ENCODE data around the gene UGT1A5. TPM values are rescaled to one million over a fixed set of nuclear protein-coding genes. Genes with fewer than 3 reads are reported as not detected.

UGT1A5 gene
- total and polyA plus RNA-seq, 10 of the 15 experiments (the other 5 are each of a cell fraction or from before 2014, with no cell fraction given): not detected

GRCh38 chr2:233801357-233802131, 88.8 kb downstream of the UGT1A5 start (continued):
- TF ChIP-seq NFXL1 (IDR thresholded peaks at IDR 0.05; ENCODE audit: borderline replicate concordance): no peak

GRCh38 chr2:233802132-233802815, 89.6 kb downstream of the UGT1A5 start:
- DNase-seq (ENCODE audit: low read depth, low spot score) (no peak), ATAC-seq (no peak), FAIRE-seq (no peak)
- Histone ChIP-seq H3K79me2 (ENCODE audit: control insufficient read depth, insufficient read depth, low read length) (no peaks in the 10 kb centered on the region), H3K36me3 (ENCODE audit: control insufficient read depth in 2 of 2, insufficient read depth in 2 of 2, low read length in 1 of 2) (no peaks in the 10 kb centered on the region), H3K4me2 (ENCODE audit: control insufficient read depth, insufficient read depth) (no peak overlapping the region), H3K4me1 (ENCODE audit: control insufficient read depth, insufficient read depth, low read length) (no peaks in the 10 kb centered on the region), H3K27me3 (replicated peaks in 1 of 2; ENCODE audit: control insufficient read depth in 2 of 2, insufficient read depth in 2 of 2, low read length in 1 of 2) (no peaks in the 10 kb centered on the region; a peak in 1 of 4 replicates), H2AFZ (ENCODE audit: control insufficient read depth, low read depth, low read length) (no peak overlapping the region), H3K9ac (ENCODE audit: control insufficient read depth, insufficient read depth, low read length) (no peak overlapping the region), H4K20me1 (ENCODE audit: control insufficient read depth, insufficient read depth) (no peaks in the 10 kb centered on the region), H3K27ac (ENCODE audit: control insufficient read depth, insufficient read depth) (no peak overlapping the region), H3K4me3 (no peak overlapping the region), H3K9me3 (replicated peaks; ENCODE audit: control insufficient read depth, insufficient read depth, low read length) (no peaks in the 10 kb centered on the region)
- POLR2A ChIA-PET: no interaction called here
- in situ Hi-C loops (cut with MboI) (no loop called here), intact Hi-C loops (cut with micrococcal nuclease; ENCODE audit: unreplicated experiment) (no loop called here)
- SMC1A ChIA-PET (ENCODE audit: uncharacterized antibody, unreplicated experiment): no interaction called here
- TF ChIP-seq NR2C2 (IDR thresholded peaks at IDR 0.05; ENCODE audit: borderline replicate concordance, control insufficient read depth, insufficient read length, low read depth): no peak
- no peak for TF ChIP-seq BCLAF1 (IDR thresholded peaks at IDR 0.05)
- no peak for TF ChIP-seq BCL11A (IDR thresholded peaks at IDR 0.05; ENCODE audit: low read depth, low read length)
- no peak for TF ChIP-seq CEBPB (IDR thresholded peaks at IDR 0.05; ENCODE audit: borderline replicate concordance in 1 of 2, low read depth in 2 of 2, low read length in 2 of 2)
- TF ChIP-seq MYB (IDR thresholded peaks at IDR 0.05; ENCODE audit: borderline replicate concordance, low read depth, low read length): no peak
- TF ChIP-seq SIX5 (IDR thresholded peaks at IDR 0.05; ENCODE audit: low read depth, low read length, severe bottlenecking): no peak
- no peak for TF ChIP-seq FOS (IDR thresholded peaks at IDR 0.05; ENCODE audit: borderline replicate concordance, extremely low read depth, insufficient read length)
- TF ChIP-seq IKZF2 (IDR thresholded peaks at IDR 0.05): no peak
- no peak for TF ChIP-seq BRCA1 (IDR thresholded peaks at IDR 0.05; ENCODE audit: low read depth, low read length)
- TF ChIP-seq NFYB (IDR thresholded peaks at IDR 0.05; ENCODE audit: insufficient read depth, low read depth, low read length): no peak
- TF ChIP-seq JUNB (IDR thresholded peaks at IDR 0.05): no peak
- no peak for TF ChIP-seq ZNF384 (IDR thresholded peaks at IDR 0.05; ENCODE audit: borderline replicate concordance, low read depth, low read length)
- no peak for TF ChIP-seq ATF2 (IDR thresholded peaks at IDR 0.05; ENCODE audit: low read length)
- no peak for TF ChIP-seq HDAC2 (IDR thresholded peaks at IDR 0.05)
- RAD21 ChIA-PET (ENCODE audit: unreplicated experiment): no interaction called here
- 0% methylated on average over 3 of the region's 3 CpGs for WGBS (ENCODE audit: insufficient coverage, insufficient replicate concordance, low lambda C conversion rate, missing lambda C conversion rate)
- CTCF ChIA-PET: no interaction called here
- no TSS peak for BruUV-seq (replicated peaks)

Data from GM12878 (cell line).